ENCODE data around the gene NISCH.

The NISCH gene

GRCh38 chr3:52493232-52494017 is 38.0 kb downstream of the NISCH start:
- no peak for FAIRE-seq

GRCh38 chr3:52494445-52494844 is 39.0 kb downstream of the NISCH start:
- FAIRE-seq = no peak

DNA sequence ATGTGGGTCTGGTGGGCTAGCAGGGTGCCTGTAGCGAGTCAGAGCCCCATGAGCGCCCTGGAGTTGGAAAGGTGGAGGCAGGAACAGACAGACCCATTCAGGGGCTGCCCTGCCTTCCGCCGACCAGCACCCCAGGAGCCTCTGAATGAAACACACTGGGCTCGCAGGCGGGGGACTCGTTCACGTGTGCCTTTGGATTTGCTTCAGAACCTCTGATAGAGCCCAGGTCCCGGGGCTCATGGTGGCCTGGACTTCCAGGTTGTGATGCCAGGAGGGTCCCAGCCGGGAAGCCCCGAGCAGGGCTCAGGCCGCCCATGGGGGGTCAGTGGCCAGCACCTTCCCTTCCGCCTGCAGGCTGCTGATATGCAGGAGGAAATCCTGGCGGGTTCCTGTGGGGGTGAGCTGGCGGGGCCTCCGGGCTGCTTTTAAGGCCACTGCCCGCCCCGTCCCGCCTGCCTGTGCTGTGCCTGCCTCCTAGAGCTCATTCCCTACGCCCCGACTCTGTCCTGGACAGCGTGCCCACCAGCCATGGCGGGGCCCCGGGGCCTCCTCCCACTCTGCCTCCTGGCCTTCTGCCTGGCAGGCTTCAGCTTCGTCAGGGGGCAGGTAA is 39.6 kb downstream of the NISCH start, which contains the start of gene STAB1:
STAB1 (plus strand) TSS at position 453 of the 610 bp plus-strand sequence; CDS start at position 529, 76 bp downstream.
- no peak for FAIRE-seq

- FAIRE-seq = no peak
Observed at GRCh38 chr3:52495777-52496602, 40.6 kb downstream of the NISCH start.

DNA sequence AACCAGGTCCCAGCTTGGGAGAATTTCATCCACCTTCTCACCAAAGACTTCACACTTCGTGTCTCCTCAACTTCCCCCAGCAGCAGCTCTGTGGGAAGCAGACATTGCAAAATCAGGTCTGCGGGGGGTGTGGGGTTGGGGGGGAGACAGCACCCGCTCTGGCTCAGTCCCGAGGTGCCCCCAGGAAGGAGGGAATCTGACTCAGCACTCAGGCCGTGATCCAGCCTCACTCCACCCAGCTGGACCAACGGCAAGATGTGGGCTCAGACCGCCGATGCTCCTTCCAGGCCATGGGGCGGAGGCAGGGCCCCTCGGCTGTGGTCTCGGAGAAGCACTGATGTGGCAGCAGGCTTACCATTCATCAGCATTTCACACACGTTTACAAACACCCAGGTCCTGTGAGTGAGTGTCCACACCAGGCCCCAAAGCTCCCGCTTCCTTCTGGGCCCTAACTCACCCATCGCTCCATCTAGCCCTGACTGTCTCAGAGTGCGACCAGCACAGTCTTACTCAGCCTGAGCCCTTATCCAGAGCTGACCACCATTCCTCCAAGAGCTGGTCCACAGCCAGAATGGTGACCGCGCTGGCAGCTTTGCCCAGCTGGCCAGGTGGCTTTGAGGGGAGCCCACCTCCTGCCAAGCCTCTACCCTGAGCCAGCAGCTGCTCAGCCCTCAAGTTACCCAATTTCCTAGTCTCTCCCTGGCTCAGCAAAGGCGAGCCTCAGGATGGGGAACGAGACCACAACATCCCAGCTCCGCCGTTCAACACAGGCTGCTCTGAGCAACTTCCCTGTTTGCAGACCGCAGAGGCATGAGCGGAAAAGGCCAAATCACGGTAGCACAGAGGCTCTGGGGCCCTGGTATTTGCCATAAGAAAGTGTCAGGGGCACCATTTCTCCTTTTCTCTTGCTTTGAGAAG is 43.0 kb downstream of the NISCH start:
- FAIRE-seq = no peak

- no peak for FAIRE-seq
Observed at GRCh38 chr3:52501046-52501445, 45.6 kb downstream of the NISCH start.

DNA sequence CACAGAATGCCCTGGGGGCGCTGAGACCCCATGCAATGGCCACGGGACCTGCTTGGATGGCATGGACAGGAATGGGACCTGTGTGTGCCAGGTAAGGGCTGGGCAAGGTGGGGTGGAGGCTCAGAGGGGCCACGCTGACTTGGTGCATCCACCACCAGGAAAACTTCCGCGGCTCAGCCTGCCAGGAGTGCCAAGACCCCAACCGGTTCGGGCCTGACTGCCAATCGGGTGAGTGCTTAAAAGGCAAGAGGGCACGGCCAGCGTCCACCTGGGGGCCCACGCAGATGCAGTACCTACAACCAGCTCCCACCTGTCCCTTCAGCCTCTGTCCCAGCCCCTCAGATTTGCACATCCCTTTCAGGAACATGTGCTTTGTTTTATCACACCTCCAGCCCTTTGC is 46.6 kb downstream of the NISCH start:
- no peak for FAIRE-seq

DNA sequence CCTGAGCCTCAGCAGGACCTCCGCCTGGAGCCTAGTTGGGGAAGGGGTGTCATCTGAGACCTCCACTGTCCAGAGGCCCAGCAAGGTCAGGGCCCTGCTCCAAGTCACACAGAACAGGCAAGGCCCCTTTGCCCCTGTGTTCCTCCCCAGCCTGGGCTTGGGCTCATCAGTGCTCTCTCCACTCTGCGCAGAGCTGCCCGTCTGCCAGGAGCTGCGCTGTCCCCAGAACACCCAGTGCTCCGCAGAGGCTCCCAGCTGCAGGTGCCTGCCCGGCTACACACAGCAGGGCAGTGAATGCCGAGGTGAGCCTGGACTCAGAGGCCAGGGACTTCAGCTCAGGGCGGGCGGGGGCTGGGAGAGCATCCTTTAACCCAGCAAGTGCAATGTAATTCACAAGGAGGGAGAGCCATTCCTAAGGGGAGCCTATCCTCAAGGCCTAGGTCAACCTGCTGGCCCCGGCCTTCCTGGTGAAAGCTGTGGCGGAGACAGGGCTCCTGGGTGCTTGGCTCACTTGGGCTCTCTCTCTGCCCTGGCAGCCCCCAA is 47.5 kb downstream of the NISCH start:
- no peak for FAIRE-seq

- FAIRE-seq = no peak
Observed at GRCh38 chr3:52503788-52504424, 48.5 kb downstream of the NISCH start.

DNA sequence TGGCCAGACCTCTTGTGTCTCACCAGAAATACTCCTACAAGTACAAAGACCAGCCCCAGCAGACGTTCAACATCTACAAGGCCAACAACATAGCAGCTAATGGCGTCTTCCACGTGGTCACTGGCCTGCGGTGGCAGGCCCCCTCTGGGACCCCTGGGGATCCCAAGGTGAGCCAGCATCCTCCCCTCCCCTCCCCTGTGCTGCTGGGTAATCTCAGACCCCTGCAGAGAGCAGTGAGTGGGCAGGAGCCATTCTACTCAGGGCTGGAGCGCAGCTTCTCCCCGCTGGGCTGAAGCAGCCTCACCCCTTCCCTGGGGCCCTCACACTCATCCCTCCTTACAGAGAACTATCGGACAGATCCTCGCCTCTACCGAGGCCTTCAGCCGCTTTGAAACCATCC is 49.6 kb downstream of the NISCH start:
- no peak for FAIRE-seq

DNA sequence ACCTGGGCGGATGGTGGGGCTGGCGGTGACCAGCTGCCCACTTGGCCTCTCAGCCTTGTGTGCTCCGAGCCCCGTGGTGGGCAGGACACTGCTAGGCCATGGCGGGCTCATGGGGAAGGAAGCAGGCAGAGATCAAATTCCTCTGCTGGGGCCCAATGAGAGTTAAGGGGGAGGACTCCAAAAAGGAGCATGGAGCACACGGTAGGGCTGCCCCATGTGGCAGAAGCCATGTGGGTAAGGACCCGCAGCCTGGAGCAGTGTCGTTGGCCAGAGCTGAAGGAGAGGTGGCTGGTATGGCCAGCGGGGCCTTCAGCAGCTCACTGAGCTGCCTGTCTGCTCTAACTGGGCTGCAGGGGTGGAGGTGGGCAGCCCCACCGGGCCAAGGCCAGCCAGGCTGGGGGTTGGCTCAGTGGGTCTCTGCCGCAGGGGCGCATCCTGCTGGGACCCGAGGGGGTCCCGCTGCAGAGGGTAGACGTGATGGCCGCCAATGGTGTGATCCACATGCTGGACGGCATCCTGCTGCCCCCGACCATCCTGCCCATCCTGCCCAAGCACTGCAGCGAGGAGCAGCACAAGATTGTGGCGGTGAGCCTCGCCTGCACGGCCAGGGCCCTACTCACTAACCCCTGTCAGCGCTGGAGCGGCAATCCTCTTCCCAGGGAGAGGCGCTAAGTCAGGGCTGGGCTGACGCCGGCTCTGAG is 51.0 kb downstream of the NISCH start:
- FAIRE-seq = no peak

GRCh38 chr3:52507359-52507758 is 52.0 kb downstream of the NISCH start:
- FAIRE-seq = no peak

DNA sequence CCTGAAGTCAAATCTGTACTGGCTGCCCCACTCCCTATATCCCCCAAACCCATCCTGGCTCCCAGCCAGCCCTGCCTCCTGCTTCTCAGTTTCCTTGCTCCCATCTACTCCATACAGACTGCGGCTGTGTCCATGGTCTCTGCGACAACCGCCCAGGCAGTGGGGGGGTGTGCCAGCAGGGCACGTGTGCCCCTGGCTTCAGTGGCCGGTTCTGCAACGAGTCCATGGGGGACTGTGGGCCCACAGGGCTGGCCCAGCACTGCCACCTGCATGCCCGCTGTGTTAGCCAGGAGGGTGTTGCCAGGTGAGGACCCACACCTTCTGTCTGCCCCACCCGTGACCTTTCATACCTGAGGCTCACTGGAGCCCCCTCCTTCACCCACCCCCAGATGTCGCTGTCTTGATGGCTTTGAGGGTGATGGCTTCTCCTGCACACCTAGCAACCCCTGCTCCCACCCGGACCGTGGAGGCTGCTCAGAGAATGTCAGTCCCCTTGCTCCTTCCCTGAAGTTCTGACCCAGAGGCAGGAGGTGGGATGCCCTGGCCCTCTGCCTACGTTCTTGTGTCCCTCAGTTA is 54.4 kb downstream of the NISCH start:
- no peak for FAIRE-seq

- no peak for FAIRE-seq
Observed at GRCh38 chr3:52511509-52511908, 56.1 kb downstream of the NISCH start.

GRCh38 chr3:52512105-52512504 is 56.7 kb downstream of the NISCH start:
- FAIRE-seq = no peak

GRCh38 chr3:52512727-52513126 is 57.3 kb downstream of the NISCH start:
- FAIRE-seq = no peak

GRCh38 chr3:52513281-52513680 is 57.9 kb downstream of the NISCH start:
- FAIRE-seq = no peak

GRCh38 chr3:52514576-52514975 is 59.2 kb downstream of the NISCH start:
- no peak for FAIRE-seq

DNA sequence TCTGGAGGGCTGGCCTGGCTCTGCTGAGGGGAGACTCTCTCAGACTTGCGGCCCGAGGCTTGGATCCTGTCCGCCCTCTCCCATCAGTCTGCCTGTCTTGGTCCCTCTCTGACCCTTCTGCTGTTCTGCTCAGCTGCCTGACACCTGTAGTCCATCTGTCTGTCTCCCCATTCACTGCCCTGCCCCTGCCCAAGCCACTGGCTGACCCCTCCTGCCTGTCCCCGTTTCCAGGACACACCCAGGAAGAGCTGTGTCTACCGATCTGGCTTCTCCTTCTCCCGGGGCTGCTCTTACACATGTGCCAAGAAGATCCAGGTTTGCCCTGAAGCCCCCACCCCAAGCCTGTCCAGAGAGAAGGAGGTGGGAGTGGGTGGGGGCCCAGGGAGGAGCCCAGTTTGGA is 59.8 kb downstream of the NISCH start:
- no peak for FAIRE-seq

DNA sequence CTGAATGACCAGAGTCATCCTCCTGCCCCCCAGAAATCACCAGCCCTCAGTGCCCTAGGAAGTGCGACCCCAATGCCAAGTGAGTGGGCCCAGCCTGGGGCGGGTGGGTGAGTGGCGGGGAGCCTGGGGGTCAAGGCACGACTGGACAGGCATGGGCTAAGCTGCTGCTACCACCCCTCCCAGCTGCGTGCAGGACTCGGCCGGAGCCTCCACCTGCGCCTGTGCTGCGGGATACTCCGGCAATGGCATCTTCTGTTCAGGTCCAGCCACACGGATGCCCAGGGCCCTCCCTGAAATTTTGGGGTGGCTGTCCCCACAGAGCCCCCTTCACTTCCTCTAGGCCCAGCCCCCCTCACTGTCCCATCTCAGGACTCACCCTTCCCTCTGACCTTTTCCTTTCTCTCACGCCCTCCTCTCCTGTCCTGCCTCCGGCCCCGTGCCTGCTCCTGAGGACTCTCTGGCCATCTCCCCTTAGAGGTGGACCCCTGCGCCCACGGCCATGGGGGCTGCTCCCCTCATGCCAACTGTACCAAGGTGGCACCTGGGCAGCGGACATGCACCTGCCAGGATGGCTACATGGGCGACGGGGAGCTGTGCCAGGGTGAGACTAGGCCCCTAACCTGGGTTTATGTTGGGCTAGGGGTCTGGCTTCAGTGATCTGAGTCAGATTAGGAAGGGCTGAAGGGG is 61.2 kb downstream of the NISCH start:
- no peak for FAIRE-seq
